Calu3 (cell line): ENCODE results near the gene GEMIN7. TPM values are rescaled to one million over a fixed set of nuclear protein-coding genes. Genes with fewer than 3 reads are reported as not detected.

Source experiments
- BruUV-seq: library from RNA; stranded (reverse); fragments of 400-500 nt; replicated peaks from 2 replicates; lab custom pipeline; 2021; lab: Mats Ljungman, UMichigan
- CTCF ChIA-PET: fragments of 300-600 bp; sonication (Branson Sonifier 250); formaldehyde crosslinking; loops from one replicate; lab custom pipeline; 2022; ENCODE audit warnings: antibody characterized with exemption; lab: Charles Lee
- DNase-seq: peaks from one replicate; pipeline ENCODE4 v3.0.0; 2022
- H3K27ac Mint-ChIP-seq: one replicate; pipeline ENCODE4 v1.8.0; 2022; ENCODE audit warnings: mixed read lengths; ENCODE audit not compliant: unreplicated experiment
- H3K27me3 Mint-ChIP-seq: one replicate; pipeline ENCODE4 v1.8.0; 2022; ENCODE audit warnings: mixed read lengths; ENCODE audit not compliant: unreplicated experiment
- H3K36me3 Mint-ChIP-seq: one replicate; pipeline ENCODE4 v1.8.0; 2022; ENCODE audit warnings: mild to moderate bottlenecking, moderate library complexity, mixed read lengths; ENCODE audit not compliant: insufficient read depth, unreplicated experiment
- H3K4me1 Mint-ChIP-seq: one replicate; pipeline ENCODE4 v1.8.0; 2022; ENCODE audit warnings: mild to moderate bottlenecking, low read depth, mixed read lengths; ENCODE audit not compliant: unreplicated experiment
- H3K4me3 Mint-ChIP-seq: one replicate; pipeline ENCODE4 v1.8.0; 2022; ENCODE audit warnings: mild to moderate bottlenecking, low read depth, moderate library complexity, mixed read lengths; ENCODE audit not compliant: unreplicated experiment
- H3K9me3 Mint-ChIP-seq: one replicate; pipeline ENCODE4 v1.8.0; 2022; ENCODE audit warnings: low read depth, mixed read lengths; ENCODE audit not compliant: unreplicated experiment
- CTCF ChIP-seq: fragments of 200-600 bp; IDR thresholded peaks from one replicate; pipeline ENCODE4 v1.8.0; 2022; ENCODE audit warnings: antibody characterized with exemption; ENCODE audit not compliant: unreplicated experiment
- intact Hi-C: fragments of 100-400 bp; cut with micrococcal nuclease; formaldehyde crosslinking; loops from one replicate; pipeline ENCODE4 v1.10.0; 2022; ENCODE audit not compliant: unreplicated experiment
- total RNA-seq: library from RNA; stranded (reverse); gene quantifications from 2 replicates; pipeline ENCODE4 v1.2.3, GENCODE V29; 2022

GEMIN7 gene
- total RNA-seq, 1 experiment from 2014 or later, result 36.0 TPM

DNA sequence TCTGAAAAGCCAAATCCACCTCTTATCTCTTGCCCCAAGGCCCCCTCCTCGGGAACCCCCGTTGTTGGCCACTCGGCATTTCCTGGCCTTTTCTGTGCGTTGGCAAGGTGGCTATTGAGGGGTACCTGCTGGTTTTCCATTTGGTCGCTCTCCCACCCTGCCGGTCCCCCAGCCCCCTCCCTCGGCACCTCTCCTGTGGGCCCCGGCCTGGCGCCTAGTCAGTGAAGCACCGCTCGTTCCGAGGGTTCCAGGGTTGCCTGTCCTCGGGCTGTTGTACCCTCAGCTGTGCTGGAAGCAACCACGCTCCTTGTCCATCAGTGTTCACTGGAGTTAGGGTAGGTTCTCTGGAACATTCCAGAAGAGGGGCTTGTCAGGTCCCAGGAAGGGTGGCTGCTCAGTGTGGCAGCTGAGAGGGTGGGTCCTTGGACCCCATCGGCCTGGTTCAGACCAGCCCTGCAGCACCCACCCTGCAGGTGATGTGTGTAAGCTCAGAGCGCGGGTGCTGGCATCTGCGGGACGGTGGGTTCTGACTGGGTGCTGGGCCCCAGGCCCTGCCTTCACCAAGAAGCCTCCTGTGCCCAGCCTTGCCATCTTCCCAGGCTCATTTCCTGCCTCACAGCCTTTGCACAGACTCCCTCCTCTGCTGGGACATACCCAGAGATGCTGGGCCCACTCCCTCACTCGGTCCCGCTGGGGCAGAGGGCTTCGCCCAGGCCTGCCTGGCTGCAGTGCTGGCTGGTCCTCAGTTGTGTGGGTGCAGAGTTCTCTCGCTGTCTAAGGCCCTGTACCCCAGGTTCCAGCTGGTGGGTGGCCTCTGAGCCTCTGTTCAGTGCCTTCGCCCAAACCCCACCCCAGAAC lies 60.5 kb downstream of the GEMIN7 start:
- BruUV-seq, result no TSS peak
- Mint-ChIP-seq H3K9me3 (no peaks in the 10 kb centered on the region), H3K27ac (no peak overlapping the region), H3K27me3 (no peaks in the 10 kb centered on the region), H3K4me1 (no peaks in the 10 kb centered on the region), H3K4me3 (no peak overlapping the region), H3K36me3 (peaks cover 36% of the 10 kb centered on the region)
- TF ChIP-seq CTCF, result no peak
- intact Hi-C loops, result no loop called here
- no peak for DNase-seq
- CTCF ChIA-PET, result interaction anchor here (0.5 kb wide), 1 partner anchor 24 kb away, joined by 3 read pairs; no protein-coding TSS in a partner anchor

DNA sequence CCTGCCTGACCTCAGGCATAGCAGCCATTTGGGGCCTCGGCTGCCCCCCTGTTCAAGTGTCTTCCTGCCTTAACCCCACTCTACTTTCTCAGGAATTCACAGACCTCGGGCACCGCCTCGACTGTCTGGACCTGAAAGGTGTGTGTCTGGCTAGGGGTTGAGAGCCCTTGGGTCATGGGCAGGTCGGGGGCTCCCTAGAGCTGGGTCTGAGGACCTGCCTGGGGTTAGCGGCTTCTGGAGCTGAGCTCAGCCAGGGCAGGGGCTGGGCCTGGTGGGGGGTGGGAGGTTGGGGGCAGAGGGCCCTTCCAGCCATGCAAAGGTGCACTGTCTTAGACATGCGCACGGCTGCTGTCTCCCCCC lies 61.1 kb downstream of the GEMIN7 start:
- CTCF ChIA-PET, result no interaction called here
- intact Hi-C loops, result no loop called here
- no peak for DNase-seq
- Mint-ChIP-seq H3K36me3 (peaks cover 36% of the 10 kb centered on the region), H3K4me1 (no peaks in the 10 kb centered on the region), H3K4me3 (no peak overlapping the region), H3K9me3 (no peaks in the 10 kb centered on the region), H3K27me3 (no peaks in the 10 kb centered on the region), H3K27ac (no peak overlapping the region)
- no TSS peak for BruUV-seq
- TF ChIP-seq CTCF, result no peak

- Mint-ChIP-seq H3K27me3 (no peaks in the 10 kb centered on the region), H3K9me3 (no peaks in the 10 kb centered on the region), H3K4me3 (no peak overlapping the region), H3K27ac (no peak overlapping the region), H3K36me3 (peaks cover 36% of the 10 kb centered on the region), H3K4me1 (no peaks in the 10 kb centered on the region)
- BruUV-seq, result no TSS peak
- no peak for TF ChIP-seq CTCF
- intact Hi-C loops, result no loop called here
- CTCF ChIA-PET, result no interaction called here
- DNase-seq, result no peak
Measured at GRCh38 chr19:45140533-45140932, 61.5 kb downstream of the GEMIN7 start.

Other genes with a start within 250 kb of the GEMIN7 start
- 137 and 174 TPM in 2 replicates for gene NECTIN2, start 233.0 kb upstream of the GEMIN7 start, total RNA-seq
- gene TOMM40, start 188.0 kb upstream of the GEMIN7 start, total RNA-seq, result 152 and 162 TPM in 2 replicates
- 1.1 and 4.1 TPM in 2 replicates for gene APOE, start 173.5 kb upstream of the GEMIN7 start, total RNA-seq
- gene APOC1, start 164.7 kb upstream of the GEMIN7 start, total RNA-seq, result 4.7 and 5.0 TPM in 2 replicates
- not detected in 2 replicates for gene APOC4, start 137.0 kb upstream of the GEMIN7 start, total RNA-seq
- gene APOC2, start 133.2 kb upstream of the GEMIN7 start, total RNA-seq, result not detected in 2 replicates
- gene CLPTM1, start 123.9 kb upstream of the GEMIN7 start, total RNA-seq, result 172 and 183 TPM in 2 replicates
- gene RELB, start 77.8 kb upstream of the GEMIN7 start, total RNA-seq, result 37.9 and 44.5 TPM in 2 replicates
- gene CLASRP, start 40.2 kb upstream of the GEMIN7 start, total RNA-seq, result 115 and 126 TPM in 2 replicates
- gene ZNF296, start 2.8 kb upstream of the GEMIN7 start, total RNA-seq, result 5.3 and 6.3 TPM in 2 replicates
- gene PPP1R37, start 13.9 kb downstream of the GEMIN7 start, total RNA-seq, result 45.7 and 59.7 TPM in 2 replicates
- 0.64 TPM in 2 replicates for gene NKPD1, start 81.7 kb downstream of the GEMIN7 start, total RNA-seq
- gene TRAPPC6A, start 99.0 kb downstream of the GEMIN7 start, total RNA-seq, result 55.7 and 57.0 TPM in 2 replicates
- gene BLOC1S3, start 99.5 kb downstream of the GEMIN7 start, total RNA-seq, result 22.7 and 25.2 TPM in 2 replicates
- gene EXOC3L2, start 166.1 kb downstream of the GEMIN7 start, total RNA-seq, result not detected in 2 replicates
- gene MARK4, start 172.0 kb downstream of the GEMIN7 start, total RNA-seq, result 45.9 and 50.3 TPM in 2 replicates
- not detected in 2 replicates for gene CKM, start 243.6 kb downstream of the GEMIN7 start, total RNA-seq